A549 treated with Hydrocortisone at 1 μM for 4 hours (cell line): ENCODE results near the gene HSD17B4. TPM values are rescaled to one million over a fixed set of nuclear protein-coding genes. Genes with fewer than 3 reads are reported as not detected.

Source experiments
- total RNA-seq: library from RNA; stranded (reverse); fragments of 200-300 nt; extraction: Qiagen RNA extraction; gene quantifications from 5 replicates; pipeline ENCODE4 v1.2.3, GENCODE V29; 2022

Gene HSD17B4, protein sequence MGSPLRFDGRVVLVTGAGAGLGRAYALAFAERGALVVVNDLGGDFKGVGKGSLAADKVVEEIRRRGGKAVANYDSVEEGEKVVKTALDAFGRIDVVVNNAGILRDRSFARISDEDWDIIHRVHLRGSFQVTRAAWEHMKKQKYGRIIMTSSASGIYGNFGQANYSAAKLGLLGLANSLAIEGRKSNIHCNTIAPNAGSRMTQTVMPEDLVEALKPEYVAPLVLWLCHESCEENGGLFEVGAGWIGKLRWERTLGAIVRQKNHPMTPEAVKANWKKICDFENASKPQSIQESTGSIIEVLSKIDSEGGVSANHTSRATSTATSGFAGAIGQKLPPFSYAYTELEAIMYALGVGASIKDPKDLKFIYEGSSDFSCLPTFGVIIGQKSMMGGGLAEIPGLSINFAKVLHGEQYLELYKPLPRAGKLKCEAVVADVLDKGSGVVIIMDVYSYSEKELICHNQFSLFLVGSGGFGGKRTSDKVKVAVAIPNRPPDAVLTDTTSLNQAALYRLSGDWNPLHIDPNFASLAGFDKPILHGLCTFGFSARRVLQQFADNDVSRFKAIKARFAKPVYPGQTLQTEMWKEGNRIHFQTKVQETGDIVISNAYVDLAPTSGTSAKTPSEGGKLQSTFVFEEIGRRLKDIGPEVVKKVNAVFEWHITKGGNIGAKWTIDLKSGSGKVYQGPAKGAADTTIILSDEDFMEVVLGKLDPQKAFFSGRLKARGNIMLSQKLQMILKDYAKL
- total RNA-seq: 55.8 to 82.8 TPM (median 63.6 TPM) in 5 replicates

GRCh38 chr5:119452373-119453039 is at the start of gene HSD17B4:
Gene HSD17B4, plus strand, starts transcription at chr5:119452497. Its CDS starts 79 bp downstream, at chr5:119452576.

Other genes starting within 250 kb of the HSD17B4 start
- gene TNFAIP8, start 96.5 kb upstream of the HSD17B4 start, total RNA-seq: 12.7 to 27.4 TPM (median 15.3 TPM) in 5 replicates
- not detected in 5 replicates for gene FAM170A, start 177.1 kb downstream of the HSD17B4 start, total RNA-seq